Caco-2 (cell line): ENCODE results near the gene FRMD4A. TPM values are rescaled to one million over a fixed set of nuclear protein-coding genes. Genes with fewer than 3 reads are reported as not detected.
A peak's percentile ranks its signal among the peaks of the same experiment; 100 is the strongest.

Experiments
- BruUV-seq: library from RNA; stranded (reverse); fragments of 400-500 nt; replicated peaks from 2 replicates; lab custom pipeline; 2021; lab: Mats Ljungman, UMichigan
- CTCF ChIA-PET: fragments of 300-600 bp; sonication (Branson Sonifier 250); formaldehyde crosslinking; loops from one replicate; lab custom pipeline; 2022; ENCODE audit warnings: antibody characterized with exemption; lab: Charles Lee
- POLR2A ChIA-PET: fragments of 300-600 bp; sonication (Branson Sonifier 250); formaldehyde crosslinking; loops from one replicate; lab custom pipeline; 2022; ENCODE audit warnings: antibody characterized with exemption; lab: Charles Lee
- DNase-seq, 2 experiments: peaks; one replicate each; pipeline versions ENCODE4 v3.0.0 to v3.0.0-alpha.2; 2020 to 2022
- H3K27me3 ChIP-seq: replicated peaks from 2 replicates; pipeline ENCODE4 v1.6.0; 2011; ENCODE audit warnings: low read length; ENCODE audit not compliant: control insufficient read depth, insufficient read depth
- H3K36me3 ChIP-seq: 2 replicates; pipeline ENCODE4 v1.5.1; 2011; ENCODE audit warnings: low read length; ENCODE audit not compliant: control insufficient read depth, insufficient read depth
- H3K4me1 ChIP-seq: fragments of 250-450 bp; sonication (Bioruptor Pico); 2 replicates; pipeline ENCODE4 v1.5.1; 2020; ENCODE audit warnings: mild to moderate bottlenecking
- H3K4me3 ChIP-seq: 2 replicates; pipeline ENCODE4 v1.5.1; 2011; ENCODE audit warnings: low read depth, mild to moderate bottlenecking, control low read depth, low read length
- H3K9me3 ChIP-seq: fragments of 250-450 bp; sonication (Bioruptor Pico); 2 replicates; pipeline ENCODE4 v1.5.1; 2020; ENCODE audit warnings: mild to moderate bottlenecking, moderate library complexity
- H3K27ac Mint-ChIP-seq: one replicate; pipeline ENCODE4 v1.8.0; 2022; ENCODE audit warnings: mixed read lengths; ENCODE audit not compliant: unreplicated experiment
- H3K27me3 Mint-ChIP-seq: one replicate; pipeline ENCODE4 v1.8.0; 2022; ENCODE audit warnings: mixed read lengths; ENCODE audit not compliant: insufficient read depth, unreplicated experiment
- H3K36me3 Mint-ChIP-seq: one replicate; pipeline ENCODE4 v1.8.0; 2022; ENCODE audit warnings: mild to moderate bottlenecking, mixed read lengths; ENCODE audit not compliant: insufficient read depth, unreplicated experiment
- H3K4me1 Mint-ChIP-seq: one replicate; pipeline ENCODE4 v1.8.0; 2022; ENCODE audit warnings: low read depth, mixed read lengths; ENCODE audit not compliant: unreplicated experiment
- H3K4me3 Mint-ChIP-seq: one replicate; pipeline ENCODE4 v1.8.0; 2022; ENCODE audit warnings: mild to moderate bottlenecking, moderate library complexity, mixed read lengths; ENCODE audit not compliant: unreplicated experiment
- H3K9me3 Mint-ChIP-seq: one replicate; pipeline ENCODE4 v1.8.0; 2022; ENCODE audit warnings: mixed read lengths; ENCODE audit not compliant: unreplicated experiment
- intact Hi-C: fragments of 100-400 bp; cut with micrococcal nuclease; formaldehyde crosslinking; loops from one replicate; pipeline ENCODE4 v1.10.0; 2022; ENCODE audit not compliant: unreplicated experiment
- total RNA-seq: library from RNA; stranded (reverse); gene quantifications from 2 replicates; pipeline ENCODE4 v1.2.3, GENCODE V29; 2022
- TF ChIP-seq, protein P1 (sequence below), 2 experiments: fragments of 200-600 bp in 1 of 2; IDR thresholded peaks; 1 replicate in 1 of 2; 2 replicates in 1 of 2; pipeline versions ENCODE4 v1.5.1 to v1.8.0; 2011 to 2022; ENCODE audit warnings: antibody characterized with exemption in 1 of 2, control low read depth in 1 of 2, inconsistent platforms in 1 of 2, low read depth in 1 of 2, low read length in 1 of 2, mild to moderate bottlenecking in 1 of 2, moderate library complexity in 1 of 2; ENCODE audit not compliant: insufficient read depth in 1 of 2, severe bottlenecking in 1 of 2, unreplicated experiment in 1 of 2

Gene FRMD4A
- total RNA-seq, 1 experiment from 2014 or later = 52.1 TPM

DNA sequence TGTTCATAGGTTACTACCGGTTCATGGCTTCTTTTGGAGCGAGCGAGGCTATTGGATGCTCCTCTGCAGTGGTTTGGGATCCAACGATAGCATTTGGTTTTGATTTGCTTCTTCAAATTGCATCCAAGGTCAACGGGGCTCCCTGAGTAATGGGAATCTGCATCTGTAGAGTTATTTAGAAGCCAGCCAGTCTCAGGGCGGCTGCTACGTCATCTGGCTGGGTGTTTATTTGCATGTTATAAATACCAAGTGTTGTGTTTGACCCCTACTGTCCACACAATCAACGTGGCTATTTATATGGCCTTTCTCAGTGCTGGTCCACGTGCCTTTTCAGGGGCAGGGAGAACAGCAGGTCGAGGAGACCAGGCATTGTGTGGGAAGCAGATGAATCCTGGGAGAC lies 606.2 kb downstream of the FRMD4A start:
- ChIA-PET CTCF (interaction anchor here (1.6 kb wide), 1 partner anchor 17 kb away, joined by 3 read pairs; no protein-coding TSS in a partner anchor), POLR2A (no interaction called here)
- DNase-seq = no peak
- TF ChIP-seq, protein P1, sequence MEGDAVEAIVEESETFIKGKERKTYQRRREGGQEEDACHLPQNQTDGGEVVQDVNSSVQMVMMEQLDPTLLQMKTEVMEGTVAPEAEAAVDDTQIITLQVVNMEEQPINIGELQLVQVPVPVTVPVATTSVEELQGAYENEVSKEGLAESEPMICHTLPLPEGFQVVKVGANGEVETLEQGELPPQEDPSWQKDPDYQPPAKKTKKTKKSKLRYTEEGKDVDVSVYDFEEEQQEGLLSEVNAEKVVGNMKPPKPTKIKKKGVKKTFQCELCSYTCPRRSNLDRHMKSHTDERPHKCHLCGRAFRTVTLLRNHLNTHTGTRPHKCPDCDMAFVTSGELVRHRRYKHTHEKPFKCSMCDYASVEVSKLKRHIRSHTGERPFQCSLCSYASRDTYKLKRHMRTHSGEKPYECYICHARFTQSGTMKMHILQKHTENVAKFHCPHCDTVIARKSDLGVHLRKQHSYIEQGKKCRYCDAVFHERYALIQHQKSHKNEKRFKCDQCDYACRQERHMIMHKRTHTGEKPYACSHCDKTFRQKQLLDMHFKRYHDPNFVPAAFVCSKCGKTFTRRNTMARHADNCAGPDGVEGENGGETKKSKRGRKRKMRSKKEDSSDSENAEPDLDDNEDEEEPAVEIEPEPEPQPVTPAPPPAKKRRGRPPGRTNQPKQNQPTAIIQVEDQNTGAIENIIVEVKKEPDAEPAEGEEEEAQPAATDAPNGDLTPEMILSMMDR (IDR thresholded peaks at IDR 0.05; ENCODE audit: insufficient read depth in 1 of 2, low read depth in 1 of 2, low read length in 1 of 2, severe bottlenecking in 1 of 2, unreplicated experiment in 1 of 2) = no peak
- peak overlapping the region; percentile 62 for H3K27ac Mint-ChIP-seq
- peaks cover 28% of the 10 kb centered on the region for H3K36me3 Mint-ChIP-seq
- peaks cover 48% of the 10 kb centered on the region for H3K4me1 Mint-ChIP-seq
- H3K36me3 ChIP-seq = no peaks in the 10 kb centered on the region
- no peaks in the 10 kb centered on the region for H3K27me3 ChIP-seq
- intact Hi-C loops = no loop called here
- H3K4me3 Mint-ChIP-seq = no peak overlapping the region
- no peak overlapping the region for H3K4me3 ChIP-seq
- peaks cover 10% of the 10 kb centered on the region for H3K9me3 Mint-ChIP-seq
- H3K4me1 ChIP-seq = peaks cover 44% of the 10 kb centered on the region
- no peaks in the 10 kb centered on the region for H3K27me3 Mint-ChIP-seq
- H3K9me3 ChIP-seq = no peaks in the 10 kb centered on the region
- no TSS peak for BruUV-seq

DNA sequence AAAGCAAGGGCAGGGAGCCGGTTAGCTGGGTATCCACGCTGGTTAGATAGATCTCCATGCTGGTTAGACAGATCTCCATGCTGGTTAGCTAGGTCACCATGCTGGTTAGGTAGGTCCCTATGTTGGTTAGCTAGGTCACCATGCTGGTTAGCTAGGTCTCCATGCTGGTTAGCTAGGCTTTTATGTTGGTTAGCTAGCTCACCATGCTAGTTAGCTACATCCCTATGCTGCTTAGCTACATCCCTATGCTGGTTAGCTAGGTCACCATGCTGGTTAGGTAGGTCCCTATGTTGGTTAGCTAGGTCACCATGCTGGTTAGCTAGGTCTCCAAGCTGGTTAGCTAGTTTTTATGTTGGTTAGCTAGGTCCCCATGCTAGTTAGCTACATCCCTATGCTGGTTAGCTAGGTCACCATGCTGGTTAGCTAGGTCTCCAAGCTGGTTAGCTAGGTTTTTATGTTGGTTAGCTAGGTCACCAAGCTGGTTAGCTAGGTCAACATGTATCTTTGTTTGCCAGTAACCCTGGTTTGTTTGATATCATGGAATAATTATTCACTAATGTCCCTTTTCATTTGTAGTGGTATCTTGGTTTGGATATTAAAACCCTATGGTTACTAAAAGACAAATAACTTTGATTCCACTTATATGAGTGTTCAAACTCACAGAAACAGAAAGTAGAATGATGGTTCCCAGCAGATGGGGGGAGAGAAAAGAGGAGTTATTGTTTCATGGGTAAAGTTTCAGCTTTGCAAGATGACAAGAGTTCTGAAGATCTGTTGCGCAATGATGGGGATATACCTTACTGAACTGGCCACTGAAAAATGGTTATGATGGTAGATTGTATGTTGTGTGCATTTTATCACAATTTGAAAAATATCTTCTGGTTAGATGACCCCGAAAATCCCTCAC lies 607.7 kb downstream of the FRMD4A start:
- Histone ChIP-seq H3K36me3 (no peaks in the 10 kb centered on the region), H3K9me3 (no peaks in the 10 kb centered on the region), H3K4me1 (peaks cover 41% of the 10 kb centered on the region), H3K27me3 (no peaks in the 10 kb centered on the region), H3K4me3 (no peak overlapping the region)
- Mint-ChIP-seq H3K27ac (peak overlapping the region; percentile 42), H3K4me1 (peaks cover 41% of the 10 kb centered on the region), H3K4me3 (no peak overlapping the region), H3K27me3 (no peaks in the 10 kb centered on the region), H3K36me3 (peaks cover 19% of the 10 kb centered on the region), H3K9me3 (peaks cover 10% of the 10 kb centered on the region)
- no peak for DNase-seq
- ChIA-PET POLR2A (no interaction called here), CTCF (interaction anchor here (0.7 to 1.6 kb wide), 4 partner anchors 15 to 371 kb away, joined by 3 to 4 read pairs (median 4); no protein-coding TSS in a partner anchor)
- TF ChIP-seq, protein P1 (IDR thresholded peaks at IDR 0.05; ENCODE audit: insufficient read depth in 1 of 2, low read depth in 1 of 2, low read length in 1 of 2, severe bottlenecking in 1 of 2, unreplicated experiment in 1 of 2) = no peak
- intact Hi-C loops = no loop called here
- BruUV-seq = no TSS peak

DNA sequence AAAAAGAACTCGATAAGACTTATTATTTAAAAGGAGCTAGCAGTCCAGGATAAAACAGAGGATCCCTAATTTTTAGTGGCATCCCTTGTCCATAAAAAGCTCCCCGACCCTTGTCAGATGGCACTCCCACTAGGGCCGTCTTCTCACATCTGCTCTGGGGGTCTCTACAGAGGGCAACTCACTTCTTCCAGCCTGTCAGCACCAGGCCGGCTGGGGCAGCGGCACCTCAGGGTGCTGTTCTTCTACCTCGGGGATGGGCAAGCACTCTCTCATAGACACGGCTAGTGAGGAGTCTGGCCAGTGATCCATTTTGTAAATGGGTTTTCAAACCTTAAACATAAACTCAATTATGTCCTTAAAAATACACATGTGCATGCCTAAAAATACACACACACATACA lies 609.2 kb downstream of the FRMD4A start:
- peaks cover 10% of the 10 kb centered on the region for H3K9me3 Mint-ChIP-seq
- TF ChIP-seq, protein P1 (IDR thresholded peaks at IDR 0.05; ENCODE audit: insufficient read depth in 1 of 2, low read depth in 1 of 2, low read length in 1 of 2, severe bottlenecking in 1 of 2, unreplicated experiment in 1 of 2) = no peak
- intact Hi-C loops = no loop called here
- Histone ChIP-seq H3K4me1 (peaks cover 45% of the 10 kb centered on the region), H3K36me3 (no peaks in the 10 kb centered on the region), H3K4me3 (no peak overlapping the region), H3K9me3 (no peaks in the 10 kb centered on the region), H3K27me3 (no peaks in the 10 kb centered on the region)
- H3K27ac Mint-ChIP-seq = peak overlapping the region; percentile 37
- no TSS peak for BruUV-seq
- H3K4me1 Mint-ChIP-seq = peaks cover 42% of the 10 kb centered on the region
- no peak overlapping the region for H3K4me3 Mint-ChIP-seq
- CTCF ChIA-PET = interaction anchor here (0.7 to 1.0 kb wide), 2 partner anchors 15 to 76 kb away, joined by 4 to 5 read pairs; no protein-coding TSS in a partner anchor
- H3K36me3 Mint-ChIP-seq = peaks cover 10% of the 10 kb centered on the region
- POLR2A ChIA-PET = interaction anchor here (0.6 to 1.0 kb wide), 3 partner anchors 10 to 93 kb away, joined by 3 to 7 read pairs (median 3); no protein-coding TSS in a partner anchor
- no peaks in the 10 kb centered on the region for H3K27me3 Mint-ChIP-seq
- no peak for DNase-seq
